Body of pancreas (tissue), 4 donors: ENCODE data around the gene ARPC2. TPM values are rescaled to one million over a fixed set of nuclear protein-coding genes. Genes with fewer than 3 reads are reported as not detected.
"Not testable (repeated sequence)": the region's sequence is repeated elsewhere in the genome, so short reads cannot be mapped to it uniquely, and the experiment has no call there.

ENCODE experiments used
- ATAC-seq: fragments of 150-250 bp; one replicate; pipeline ENCODE4 v1.9.1; 2016
- DNase-seq, 4 donors: peaks; one replicate each; pipeline ENCODE4 v3.0.0-alpha.2; 2019
- H3K27ac ChIP-seq, 4 donors: fragments of 200-600 bp; sonication (generic); 1 replicate in 3 of 4; 2 replicates in 1 of 4; pipeline versions ENCODE4 v1.5.1 to v1.6.1; 2016 to 2019; ENCODE audit warnings: mild to moderate bottlenecking in 1 of 4, mixed read lengths in 1 of 4, moderate library complexity in 1 of 4
- H3K27me3 ChIP-seq, 2 donors: fragments of 200-600 bp; sonication (generic); one replicate each; pipeline ENCODE4 v1.6.0; 2016; ENCODE audit warnings: mild to moderate bottlenecking in 1 of 2
- H3K36me3 ChIP-seq, 2 donors: fragments of 200-600 bp; sonication (generic); replicated peaks in 1 of 2; 2 replicates each; pipeline ENCODE4 v1.5.1; 2016; ENCODE audit warnings: low read depth in 2 of 2; ENCODE audit not compliant: insufficient read depth in 1 of 2
- H3K4me1 ChIP-seq: fragments of 200-600 bp; sonication (generic); one replicate; pipeline ENCODE4 v1.6.0; 2016
- H3K4me3 ChIP-seq, 2 donors: fragments of 200-600 bp; sonication (generic); 1 replicate in 1 of 2; 2 replicates in 1 of 2; pipeline ENCODE4 v1.5.1; 2016 to 2019
- H3K9me3 ChIP-seq, 3 donors: fragments of 200-600 bp; sonication (generic); 1 replicate in 2 of 3; 2 replicates in 1 of 3; pipeline ENCODE4 v1.5.1; 2016
- CTCF ChIP-seq, 7 experiments: fragments of 450-650 bp in 4 of 7; fragments of 200-600 bp in 3 of 7; sonication (generic) in 3 of 7; IDR thresholded peaks; one replicate each; pipeline ENCODE4 v1.5.1; 2016 to 2019; ENCODE audit warnings: antibody characterized with exemption in 7 of 7
- POLR2A ChIP-seq, 3 donors: fragments of 450-650 bp; IDR thresholded peaks; one replicate each; pipeline ENCODE4 v1.6.1; 2016; ENCODE audit warnings: antibody characterized with exemption in 3 of 3, mild to moderate bottlenecking in 2 of 3
- WGBS, 2 donors: methylation state at CpG; one replicate each; pipeline ENCODE4 v1.1.5; 2017; 5-methylcytosine and 5-hydroxymethylcytosine counted together
- intact Hi-C: fragments of 100-400 bp; cut with DNase I; formaldehyde crosslinking; loops from one replicate; pipeline ENCODE4 v1.15.1; 2023
- total RNA-seq, 2 donors: library from RNA; depleted of rRNA; stranded (reverse); fragments of >200 nt; gene quantifications; one replicate each; pipeline ENCODE4 v1.1.0, GENCODE V29; 2016

Gene ARPC2
- total RNA-seq, result 10 to 100 TPM; 68.6 to 96.2 TPM

GRCh38 chr2:218216674-218217359 lies at the start of gene ARPC2:
ARPC2 (plus strand) TSS chr2:218217189; CDS start chr2:218217471, 282 bp downstream.
- peak; percentile 80 to 95 (median 94) for TF ChIP-seq POLR2A (IDR thresholded peaks at IDR 0.05)
- TF ChIP-seq CTCF (IDR thresholded peaks at IDR 0.05), result peak in 4 of 7 experiments; percentile 37 to 59 (median 56)
- Histone ChIP-seq H3K9me3 (no peaks in the 10 kb centered on the region), H3K4me1 (peaks cover 31% of the 10 kb centered on the region), H3K4me3 (peak within 1 kb of the TSS; percentile 95 to 99), H3K27ac (peak within 1 kb of the TSS; percentile 75 to 92 (median 84)), H3K36me3 (no peaks in the 10 kb centered on the region), H3K27me3 (no peaks in the 10 kb centered on the region)
- peak; percentile 90 to 94 (median 92) for DNase-seq
- whole genome bisulfite sequencing, 2 donors, result 0% methylated on average over 26 to 57 of the region's 60 CpGs
- intact Hi-C loops, result no loop called here
- ATAC-seq, result peak; percentile 97

GRCh38 chr2:218168016-218168415 lies 49.0 kb upstream of the ARPC2 start:
- intact Hi-C loops, result no loop called here

GRCh38 chr2:218168635-218169462 lies 48.1 kb upstream of the ARPC2 start:
- Histone ChIP-seq H3K27me3 (no peaks in the 10 kb centered on the region), H3K4me3 (no peak overlapping the region), H3K36me3 (no peaks in the 10 kb centered on the region), H3K9me3 (no peaks in the 10 kb centered on the region), H3K27ac (no peak overlapping the region), H3K4me1 (peaks cover 12% of the 10 kb centered on the region)
- TF ChIP-seq CTCF (IDR thresholded peaks at IDR 0.05) (peak; percentile 40 to 52 (median 49)), POLR2A (IDR thresholded peaks at IDR 0.05) (no peak)
- ATAC-seq, result peak; percentile 45
- intact Hi-C loops, result no loop called here
- 55 to 56% methylated on average over 9 of the region's 9 CpGs for WGBS, 2 donors
- peak; percentile 55 to 77 (median 58) for DNase-seq

More at GRCh38 chr2:218168016-218168415, 49.0 kb upstream of the ARPC2 start:
- Histone ChIP-seq H3K27ac (no peak overlapping the region), H3K27me3 (no peaks in the 10 kb centered on the region), H3K4me1 (peaks cover 12% of the 10 kb centered on the region), H3K36me3 (no peaks in the 10 kb centered on the region), H3K4me3 (no peak overlapping the region), H3K9me3 (no peaks in the 10 kb centered on the region)
- DNase-seq (no peak), ATAC-seq (no peak)
- WGBS, 2 donors, result 62 to 70% methylated on average over 1 of the region's 1 CpG
- TF ChIP-seq CTCF (IDR thresholded peaks at IDR 0.05) (no peak), POLR2A (IDR thresholded peaks at IDR 0.05) (no peak)

GRCh38 chr2:218169757-218170546 lies 47.0 kb upstream of the ARPC2 start:
- TF ChIP-seq POLR2A (IDR thresholded peaks at IDR 0.05), result no peak
- no peak overlapping the region for H3K4me3 ChIP-seq
- peak in 2 of 4 donors; percentile 20 to 54 for DNase-seq
- no peaks in the 10 kb centered on the region for H3K27me3 ChIP-seq
- intact Hi-C loops, result no loop called here
- ATAC-seq, result peak; percentile 55
- H3K27ac ChIP-seq, result peak overlapping the region in 2 of 4 donors; percentile 5 to 7
- 36 to 38% methylated on average over 5 of the region's 5 CpGs for WGBS, 2 donors
- no peaks in the 10 kb centered on the region for H3K9me3 ChIP-seq
- peaks cover 12% of the 10 kb centered on the region for H3K4me1 ChIP-seq
- no peaks in the 10 kb centered on the region for H3K36me3 ChIP-seq

GRCh38 chr2:218171744-218172143 lies 45.2 kb upstream of the ARPC2 start:
- intact Hi-C loops, ATAC-seq, H3K27ac ChIP-seq, DNase-seq, H3K27me3 ChIP-seq, H3K4me3 ChIP-seq, H3K36me3 ChIP-seq, H3K9me3 ChIP-seq: not testable (repeated sequence)
- whole genome bisulfite sequencing, 2 donors, result 86 to 87% methylated on average over 3 of the region's 3 CpGs
- H3K4me1 ChIP-seq, result peaks cover 12% of the 10 kb centered on the region
